Activated CD4-positive, CD25-positive, alpha-beta regulatory T cell treated with anti-CD3 and anti-CD28 coated beads, Interleukin-2, amount 50 U/mL, for 24 hours (primary cell): ENCODE data around the gene RAB26.
"Not testable (repeated sequence)": the region's sequence is repeated elsewhere in the genome, so short reads cannot be mapped to it uniquely, and the experiment has no call there.

Experiments
- ATAC-seq, 2 donors: fragments of 150-1000 bp; cut with Tn5 transposase; one replicate each; pipeline ENCODE4 v1.10.0; 2021; ENCODE audit warnings: mild to moderate bottlenecking in 1 of 2, moderate library complexity in 1 of 2

RAB26 gene

GRCh38 chr16:2117341-2117740 lies 31.1 kb upstream of the RAB26 start:
- not testable (repeated sequence) for ATAC-seq

- ATAC-seq: not testable (repeated sequence)
Observed at GRCh38 chr16:2117960-2118722, 30.3 kb upstream of the RAB26 start.

GRCh38 chr16:2121325-2121724 lies 27.1 kb upstream of the RAB26 start:
- ATAC-seq: peak; percentile 32 to 71

GRCh38 chr16:2121853-2122252 lies 26.6 kb upstream of the RAB26 start:
- ATAC-seq: no peak

GRCh38 chr16:2122429-2122828 lies 26.0 kb upstream of the RAB26 start:
- ATAC-seq: no peak

- ATAC-seq: not testable (repeated sequence)
Observed at GRCh38 chr16:2122934-2123683, 25.3 kb upstream of the RAB26 start.

- not testable (repeated sequence) for ATAC-seq
Observed at GRCh38 chr16:2123706-2124376, 24.6 kb upstream of the RAB26 start.

GRCh38 chr16:2124377-2124693 lies 24.1 kb upstream of the RAB26 start:
- not testable (repeated sequence) for ATAC-seq

- not testable (repeated sequence) for ATAC-seq
Observed at GRCh38 chr16:2124694-2125444, 23.6 kb upstream of the RAB26 start.

- ATAC-seq: not testable (repeated sequence)
Observed at GRCh38 chr16:2125609-2126008, 22.8 kb upstream of the RAB26 start.

- not testable (repeated sequence) for ATAC-seq
Observed at GRCh38 chr16:2126161-2126743, 22.2 kb upstream of the RAB26 start.

- not testable (repeated sequence) for ATAC-seq
Observed at GRCh38 chr16:2126928-2127556, 21.4 kb upstream of the RAB26 start.

- ATAC-seq: not testable (repeated sequence)
Observed at GRCh38 chr16:2127630-2128280, 20.7 kb upstream of the RAB26 start.

GRCh38 chr16:2129251-2129650 lies 19.2 kb upstream of the RAB26 start:
- ATAC-seq: not testable (repeated sequence)

- ATAC-seq: not testable (repeated sequence)
Observed at GRCh38 chr16:2129890-2130447, 18.5 kb upstream of the RAB26 start.

- not testable (repeated sequence) for ATAC-seq
Observed at GRCh38 chr16:2133797-2134196, 14.6 kb upstream of the RAB26 start.

- not testable (repeated sequence) for ATAC-seq
Observed at GRCh38 chr16:2135071-2135470, 13.4 kb upstream of the RAB26 start.

- peak; percentile 71 to 84 for ATAC-seq
Observed at GRCh38 chr16:2135770-2136490, 12.5 kb upstream of the RAB26 start, which contains the start of gene PKD1. PKD1 (minus strand) TSS chr16:2135898; CDS start chr16:2135689, 209 bp downstream.

GRCh38 chr16:2142942-2143877 lies 5.2 kb upstream of the RAB26 start:
- ATAC-seq: peak; percentile 40 to 50
